DLD1 (cell line): ENCODE measurements around the gene RAB11FIP2.

Experiments used
- in situ Hi-C: cut with HindIII; loops from 2 replicates; pipeline ENCODE4 v1.10.0; 2017; ENCODE audit warnings: low sequenced_read_pairs

The RAB11FIP2 gene

DNA sequence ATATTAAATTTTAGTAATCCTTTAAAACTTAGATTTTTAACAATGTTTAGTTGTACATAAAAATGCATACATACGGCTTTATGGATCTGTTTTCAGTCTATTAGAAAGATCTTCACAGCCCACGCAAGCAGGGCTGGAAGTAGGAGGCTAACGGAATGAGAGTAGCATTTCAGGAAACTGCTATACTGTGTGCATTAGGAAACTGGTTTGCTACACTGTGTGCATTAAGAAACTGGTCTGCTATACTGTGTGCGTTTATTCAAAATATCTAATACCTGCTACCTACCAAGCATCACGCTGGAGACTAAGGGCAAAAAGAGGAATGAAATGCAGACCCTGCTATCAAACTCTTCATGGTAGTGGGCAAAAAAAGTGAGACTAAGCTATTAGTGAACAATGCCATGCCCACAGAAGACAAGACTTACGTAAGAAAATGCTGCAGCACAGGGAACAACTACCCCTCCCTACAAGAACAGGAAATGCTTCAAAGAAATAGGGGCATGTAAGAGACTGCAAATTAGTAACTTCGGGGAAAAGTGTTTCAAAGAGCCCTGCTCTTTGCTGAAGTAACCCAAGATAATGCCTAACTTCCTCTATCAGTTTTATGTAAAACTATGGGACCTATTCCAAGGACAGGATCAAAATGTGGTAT lies 11.3 kb downstream of the RAB11FIP2 start:
- in situ Hi-C loops, result loop anchor here (5.0 kb wide), 1 partner anchor 53 kb away; no protein-coding TSS in a partner anchor

DNA sequence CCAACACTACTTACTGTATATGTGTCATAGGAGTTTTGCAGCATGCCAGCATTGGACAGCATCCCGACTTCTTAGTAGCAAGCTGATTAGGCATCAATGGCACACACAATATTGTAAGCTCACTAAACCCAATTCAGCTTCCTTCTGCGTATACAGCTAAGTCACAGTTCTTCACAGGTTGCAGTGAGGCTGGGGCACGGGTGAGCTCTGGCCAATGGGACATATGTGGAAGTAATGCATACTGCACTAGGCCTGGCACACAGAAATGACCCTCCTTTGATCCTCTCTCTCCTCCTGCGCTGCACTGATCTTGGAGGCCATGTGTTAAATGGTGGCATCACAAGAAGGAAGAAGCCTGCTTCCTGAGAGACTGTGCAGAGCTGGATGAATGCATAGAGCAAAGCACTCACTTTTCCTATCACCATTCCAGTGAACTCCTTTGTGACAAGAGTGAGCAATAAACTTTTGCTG lies 11.9 kb downstream of the RAB11FIP2 start:
- in situ Hi-C loops, result loop anchor here (5.0 kb wide), 1 partner anchor 53 kb away; no protein-coding TSS in a partner anchor

DNA sequence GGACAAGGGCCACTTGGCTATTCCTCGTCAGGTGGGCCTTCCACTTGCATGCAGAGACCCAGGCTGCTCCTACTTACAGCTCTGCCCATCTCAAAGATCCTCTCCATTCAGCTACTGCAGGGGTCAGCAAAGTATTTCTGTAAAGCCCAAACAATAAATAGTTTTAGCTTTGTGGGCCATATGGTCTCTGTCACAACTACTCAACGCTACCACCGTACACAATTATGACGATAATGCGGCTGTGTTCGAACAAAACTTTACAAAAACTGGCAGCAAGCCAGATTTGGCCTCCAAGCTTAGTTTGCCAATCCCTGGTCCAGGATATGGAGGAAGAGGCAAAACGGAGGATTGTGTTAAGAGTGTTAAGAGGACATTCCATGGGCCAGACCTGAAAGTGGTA lies 12.8 kb downstream of the RAB11FIP2 start:
- in situ Hi-C loops, result no loop called here

DNA sequence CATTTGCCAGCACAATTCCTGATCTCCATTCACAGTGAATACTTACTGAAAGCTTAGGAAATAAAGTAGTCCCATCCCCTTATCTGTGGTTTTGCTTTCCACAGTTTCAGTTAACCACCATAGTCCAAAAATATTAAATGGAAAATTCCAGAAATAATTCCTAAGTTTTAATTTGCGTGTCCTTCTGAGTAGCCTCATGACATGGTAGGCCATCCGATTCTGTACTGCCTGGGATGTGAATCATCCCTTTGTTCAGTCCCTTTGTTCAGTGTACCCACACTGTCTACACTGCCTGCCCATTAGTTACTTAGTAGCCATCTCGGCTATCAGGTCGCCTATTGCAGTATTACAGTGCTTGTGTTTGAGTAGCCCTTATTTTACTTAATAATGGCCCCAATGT lies 14.2 kb downstream of the RAB11FIP2 start:
- in situ Hi-C loops, result no loop called here

DNA sequence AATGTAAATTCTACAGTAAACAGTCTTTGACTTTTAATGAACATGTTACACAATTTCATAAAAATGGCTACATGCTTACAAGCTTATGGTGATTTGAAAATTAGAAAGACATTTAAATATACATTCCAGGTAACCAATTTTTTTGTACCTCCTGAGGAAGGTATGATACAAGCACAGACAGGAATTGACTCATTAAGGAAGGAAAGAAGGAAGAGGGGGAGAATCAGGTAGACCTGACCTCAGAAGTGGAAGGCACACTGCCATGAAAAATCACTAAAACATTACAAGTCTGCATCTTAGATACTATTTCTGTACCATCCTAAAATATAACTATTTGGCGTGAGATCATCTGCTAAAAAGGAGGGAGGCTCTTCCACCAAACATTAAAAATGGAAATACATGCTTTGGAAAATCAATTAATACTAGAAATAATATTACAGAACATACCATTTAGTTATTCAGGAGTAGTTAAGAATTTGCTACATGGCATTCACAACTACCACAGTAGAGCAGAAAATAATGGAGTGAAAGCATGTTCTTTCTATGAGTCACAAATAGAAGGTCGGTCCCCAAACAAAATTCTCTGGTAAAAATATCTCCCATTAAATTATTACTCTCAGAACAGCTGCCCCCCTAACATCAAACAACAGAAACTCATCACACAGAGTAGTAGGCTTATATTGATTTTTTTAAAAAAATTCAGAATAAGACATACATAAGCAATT lies 15.2 kb downstream of the RAB11FIP2 start:
- in situ Hi-C loops, result no loop called here

DNA sequence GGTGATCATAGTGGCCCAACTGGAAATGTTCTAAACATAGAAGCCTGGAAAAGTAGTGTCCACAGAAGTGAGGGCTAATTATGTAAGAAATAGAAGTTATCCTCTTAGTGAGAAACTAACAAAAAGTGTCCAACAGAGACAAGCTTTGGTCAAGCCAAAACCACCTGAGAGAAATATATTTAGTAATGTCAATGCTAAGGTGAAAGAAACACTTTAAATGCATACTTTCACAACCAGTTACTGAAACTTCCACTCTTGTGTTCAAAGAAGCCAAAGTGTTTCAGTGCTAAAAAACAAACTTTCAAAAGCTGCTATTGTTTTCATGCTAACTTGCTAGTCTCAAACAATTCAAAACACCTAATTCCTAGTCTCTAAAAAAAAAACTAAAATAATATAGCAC lies 18.1 kb downstream of the RAB11FIP2 start:
- in situ Hi-C loops, result no loop called here

DNA sequence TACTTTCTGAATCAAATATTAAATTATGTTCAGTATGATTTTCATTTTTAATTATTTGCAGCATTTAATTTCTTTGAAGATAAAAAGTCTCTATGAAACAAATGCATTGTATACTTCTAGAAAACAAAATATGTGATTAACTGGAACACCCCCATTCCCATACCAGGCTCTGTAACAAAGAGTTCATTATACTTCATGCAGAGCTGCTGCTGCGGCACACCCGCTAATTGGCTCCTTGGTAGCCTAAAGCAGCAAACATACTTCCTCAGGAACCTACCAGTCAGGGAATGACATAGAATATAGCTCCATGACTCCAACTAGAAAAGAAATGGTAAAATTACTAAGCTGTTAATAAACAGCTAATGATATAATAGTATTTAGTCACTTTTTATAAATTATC lies 19.3 kb downstream of the RAB11FIP2 start:
- in situ Hi-C loops, result no loop called here

DNA sequence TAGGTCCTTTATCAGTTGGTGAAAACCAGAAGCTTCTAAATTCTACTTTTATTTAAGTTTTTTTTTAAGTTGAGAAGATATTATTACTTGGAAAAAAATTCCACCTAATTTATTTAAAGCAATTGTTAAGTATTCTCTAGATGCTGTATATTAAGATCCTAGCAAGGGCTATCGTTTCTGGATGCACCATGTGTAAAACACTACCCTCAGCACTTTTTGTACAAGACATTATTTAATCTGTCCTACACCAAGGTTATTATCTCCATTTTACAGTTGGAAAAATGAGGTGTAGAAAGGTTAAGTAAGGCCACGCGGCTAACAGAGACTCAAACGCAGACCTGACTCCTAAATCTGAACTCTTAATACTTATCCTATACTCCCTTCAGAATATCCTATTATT lies 19.8 kb downstream of the RAB11FIP2 start:
- in situ Hi-C loops, result no loop called here

DNA sequence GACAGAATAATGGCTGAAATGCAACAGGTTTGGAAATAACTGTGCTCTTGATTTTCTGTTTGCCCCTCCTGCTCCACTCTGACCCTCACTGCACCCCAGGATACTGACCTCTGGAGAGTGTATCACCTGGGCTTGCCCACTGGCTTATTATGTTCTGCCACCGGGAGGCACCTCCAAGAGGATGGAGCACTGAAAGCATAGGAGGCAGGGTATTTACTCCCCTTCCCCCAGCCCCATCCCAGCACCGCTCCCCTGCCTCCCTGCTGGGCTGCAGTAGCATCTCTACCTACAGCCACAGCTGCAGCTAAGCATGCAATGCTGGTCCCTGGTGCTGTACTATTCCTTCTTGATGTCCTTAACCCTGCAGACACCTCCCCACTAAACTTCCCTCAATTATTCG lies 26.4 kb downstream of the RAB11FIP2 start:
- in situ Hi-C loops, result no loop called here

DNA sequence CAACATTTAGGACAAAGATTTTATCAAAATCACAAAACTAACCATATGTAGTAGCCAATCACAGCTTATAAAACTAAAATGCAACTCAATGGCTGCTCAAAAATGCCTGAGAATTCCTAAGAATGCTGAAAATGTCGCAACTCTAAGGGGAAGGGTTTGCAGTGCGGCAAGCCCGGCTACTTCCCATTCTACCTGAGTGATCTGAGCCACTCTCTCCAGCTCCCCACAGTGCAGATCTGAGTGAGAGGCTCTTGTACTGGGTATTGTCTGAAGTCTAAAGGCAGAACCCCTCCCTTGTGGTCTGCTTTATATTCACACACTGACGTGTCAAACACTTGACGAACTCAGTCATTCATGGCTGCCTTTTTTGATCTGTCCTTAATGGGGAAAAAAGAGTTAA lies 28.9 kb downstream of the RAB11FIP2 start:
- in situ Hi-C loops, result no loop called here

DNA sequence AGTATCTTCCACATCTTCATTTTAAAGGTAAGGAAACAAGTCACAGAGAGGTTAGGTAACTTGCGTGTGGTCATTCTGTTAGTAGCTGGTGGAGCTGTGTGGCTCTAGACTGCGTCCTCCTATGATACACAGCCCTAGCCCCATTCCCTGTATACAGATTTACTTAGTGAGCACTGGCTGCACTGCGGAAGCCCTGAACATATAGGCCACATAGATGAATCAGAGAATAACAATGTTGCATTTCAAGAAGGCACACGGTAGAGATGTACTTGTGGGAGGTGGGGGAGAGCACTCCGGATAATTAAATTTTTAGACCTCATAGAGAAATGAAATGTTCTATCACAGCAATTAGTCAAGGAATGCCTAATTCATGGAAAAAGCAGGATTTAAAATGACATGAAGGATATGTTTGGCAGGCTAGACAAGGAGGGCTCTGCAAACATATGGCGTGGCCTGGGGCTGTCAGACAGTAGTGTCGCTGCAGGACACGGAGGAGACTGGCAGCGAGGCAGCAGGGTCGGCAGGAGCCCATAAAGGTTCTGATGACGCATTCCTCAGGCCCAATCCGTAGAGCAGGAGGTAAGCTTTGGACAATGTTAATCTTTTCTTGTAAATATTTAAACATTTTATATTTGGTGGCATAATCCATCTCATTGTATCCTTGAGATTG lies 29.5 kb downstream of the RAB11FIP2 start:
- in situ Hi-C loops, result no loop called here

DNA sequence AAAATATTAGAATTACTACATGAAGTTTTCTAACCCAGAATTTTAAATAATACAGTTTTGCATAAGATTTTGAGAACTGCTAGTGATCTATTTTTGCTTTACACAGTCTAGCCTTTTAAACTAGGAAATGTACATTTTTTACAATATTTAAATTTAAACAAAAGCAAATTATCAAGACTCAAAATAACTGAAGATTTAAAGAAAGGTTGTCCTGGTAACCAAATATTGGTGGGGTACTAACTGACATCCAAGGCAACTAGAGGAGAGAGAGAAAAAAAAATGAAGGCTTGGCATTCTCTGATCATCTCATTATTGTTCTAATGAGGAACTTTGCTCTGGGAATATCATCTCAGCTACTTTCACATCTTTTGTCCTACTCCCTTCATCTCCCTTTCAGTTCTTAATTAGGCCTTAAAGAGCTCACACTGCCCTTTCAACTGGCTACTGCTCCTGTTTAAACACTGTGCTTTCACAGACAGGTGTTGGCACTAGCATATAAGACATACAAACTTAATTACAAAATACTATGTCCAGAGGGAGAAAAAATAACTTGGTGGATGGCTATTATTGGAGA lies 33.7 kb downstream of the RAB11FIP2 start:
- in situ Hi-C loops, result no loop called here

DNA sequence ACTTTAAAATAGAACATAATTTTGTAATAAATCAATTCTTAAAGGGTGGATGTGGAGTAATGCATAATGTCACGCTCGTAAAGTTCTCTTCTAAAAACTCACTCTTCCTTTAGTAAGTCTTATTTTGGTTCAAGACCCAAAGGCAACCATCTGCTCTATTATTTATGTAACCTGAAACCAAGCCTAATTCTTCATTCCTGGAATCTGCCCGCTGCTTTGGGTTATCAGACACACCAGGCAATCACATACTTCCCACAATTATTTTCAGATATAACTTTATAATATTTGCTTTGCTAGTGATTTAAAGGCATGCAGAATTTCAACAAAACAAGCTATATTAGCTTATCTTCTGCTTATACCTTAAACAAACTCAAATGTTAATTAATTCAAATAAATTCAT lies 39.0 kb downstream of the RAB11FIP2 start:
- in situ Hi-C loops, result no loop called here

DNA sequence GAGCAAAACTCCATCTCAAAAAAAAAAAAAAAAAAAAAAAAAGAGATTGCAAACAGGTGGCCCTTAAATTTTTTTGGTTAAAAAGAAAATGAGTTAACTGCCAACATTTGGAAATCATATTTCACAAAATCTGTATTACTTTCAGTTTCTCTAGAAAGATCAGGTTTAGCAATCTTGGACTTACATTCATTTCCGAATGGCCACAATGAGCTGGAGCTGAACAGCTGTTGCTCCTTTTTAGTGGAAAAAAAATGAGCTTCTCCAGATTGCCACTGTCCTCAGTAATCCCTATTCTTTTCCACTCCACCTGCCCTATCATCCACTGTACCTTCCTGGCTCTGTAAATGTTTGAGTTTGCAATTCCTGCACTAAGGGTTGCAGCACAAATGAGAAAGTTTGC lies 43.6 kb downstream of the RAB11FIP2 start:
- in situ Hi-C loops, result no loop called here

DNA sequence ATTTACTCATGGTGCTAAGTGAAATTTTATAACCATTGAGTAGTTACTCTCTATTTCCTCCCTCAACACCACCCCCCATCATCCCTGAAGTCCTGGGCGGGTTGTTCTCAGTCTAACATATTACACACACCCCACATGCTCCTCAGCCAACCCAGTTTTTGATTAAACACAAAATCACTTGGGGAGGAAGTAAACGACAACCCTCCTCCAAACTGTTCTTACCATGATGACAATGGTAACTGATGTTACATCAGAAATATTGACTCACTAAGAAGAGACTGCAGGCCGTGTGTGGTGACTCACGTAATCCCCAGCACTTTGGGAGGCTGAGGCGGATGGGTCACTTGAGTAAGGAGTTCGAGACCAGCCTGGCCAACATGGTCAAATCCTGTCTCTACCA lies 44.2 kb downstream of the RAB11FIP2 start:
- in situ Hi-C loops, result no loop called here

DNA sequence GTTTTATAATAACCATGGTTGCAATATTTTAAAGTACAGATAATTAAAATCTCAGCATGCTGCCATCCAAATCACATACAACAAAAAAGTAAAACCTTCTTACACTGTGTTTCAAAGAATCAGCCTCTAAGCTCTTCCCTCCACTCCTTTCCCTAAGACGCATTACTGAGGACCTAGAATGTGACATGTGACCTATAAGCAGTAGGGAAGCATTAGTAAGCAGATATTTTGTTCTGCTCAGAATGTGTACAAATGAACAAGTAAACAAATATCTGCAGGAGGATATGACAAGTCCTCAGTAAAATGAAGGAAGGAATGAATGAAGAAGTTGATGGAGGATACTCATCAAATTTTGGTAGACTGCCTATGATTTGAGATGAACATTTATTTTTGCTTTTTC lies 49.1 kb downstream of the RAB11FIP2 start:
- in situ Hi-C loops, result no loop called here

DNA sequence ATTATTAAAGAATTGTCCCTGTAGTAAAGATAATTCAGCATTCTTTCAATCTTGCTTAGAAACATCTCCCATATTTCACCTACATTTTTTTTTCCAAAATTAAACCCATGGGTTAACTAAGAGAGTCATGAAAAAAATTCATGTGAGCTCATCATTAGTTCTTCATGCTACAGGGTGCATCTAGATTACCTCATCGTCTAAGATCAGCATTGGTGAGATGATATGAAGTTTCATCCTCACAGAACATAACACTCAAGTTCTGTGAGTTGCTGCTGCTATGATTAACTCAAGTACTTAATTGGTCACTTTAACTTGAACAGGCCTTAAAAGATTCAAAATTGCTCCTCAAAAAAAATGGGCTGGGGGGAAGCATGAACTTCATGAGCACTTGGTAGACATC lies 50.0 kb downstream of the RAB11FIP2 start:
- in situ Hi-C loops, result no loop called here

DNA sequence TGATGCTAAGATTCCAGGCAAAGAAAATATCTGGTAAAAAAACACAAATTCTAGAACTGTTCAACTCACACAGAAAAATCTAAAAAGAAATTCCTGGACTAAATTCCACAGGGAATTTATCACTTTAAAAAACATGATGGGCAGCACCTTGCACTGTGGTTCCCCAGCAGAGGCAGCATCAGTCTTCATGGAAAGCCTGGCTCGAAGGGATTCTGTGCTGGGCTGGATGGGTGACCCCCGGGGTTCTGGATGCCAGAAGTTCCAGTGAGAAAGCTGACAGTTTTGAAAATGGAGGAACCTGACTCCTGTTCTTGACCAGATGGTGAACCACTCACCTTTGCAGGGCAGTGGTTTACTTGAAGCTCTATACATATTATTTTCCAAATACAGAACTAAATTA lies 52.0 kb downstream of the RAB11FIP2 start:
- in situ Hi-C loops, result no loop called here

DNA sequence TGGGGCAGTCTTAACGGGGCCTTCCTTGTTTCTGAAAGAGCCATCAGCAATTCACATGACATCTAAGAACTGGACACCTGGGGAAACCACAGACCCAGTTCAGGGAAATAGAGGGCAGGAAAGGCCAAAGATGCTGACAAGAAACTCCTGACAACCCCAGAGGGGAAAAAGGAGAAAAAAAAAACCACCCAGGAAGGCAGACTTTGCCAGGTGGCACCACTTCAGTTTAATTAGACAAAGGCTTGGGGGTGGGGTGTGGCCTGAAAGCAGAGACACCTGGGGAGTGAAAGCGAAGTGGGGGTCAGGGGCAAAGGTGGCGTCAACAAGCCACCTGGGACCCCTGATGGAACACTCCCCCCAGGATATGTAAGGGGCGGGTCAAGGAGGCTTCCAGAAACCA lies 53.6 kb downstream of the RAB11FIP2 start:
- in situ Hi-C loops, result no loop called here

DNA sequence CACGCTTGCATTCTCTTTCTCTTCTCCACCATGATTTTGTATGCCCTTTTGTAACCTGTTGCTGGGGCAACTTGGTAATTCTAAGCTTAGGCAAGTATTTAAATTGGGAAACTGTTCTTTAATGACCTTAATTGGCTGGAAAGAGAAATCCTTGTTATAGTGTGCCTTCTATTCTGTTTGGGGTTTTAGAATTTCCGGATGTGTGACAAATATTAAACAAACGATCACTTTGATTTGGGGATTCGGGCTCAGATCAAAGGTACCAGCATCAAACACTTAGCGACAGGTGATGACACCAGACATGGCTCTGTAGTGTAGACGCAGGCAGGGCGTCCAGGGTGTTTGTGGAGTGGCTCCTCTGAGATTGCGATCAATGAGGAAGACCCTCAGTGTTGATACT lies 55.0 kb downstream of the RAB11FIP2 start:
- in situ Hi-C loops, result no loop called here

DNA sequence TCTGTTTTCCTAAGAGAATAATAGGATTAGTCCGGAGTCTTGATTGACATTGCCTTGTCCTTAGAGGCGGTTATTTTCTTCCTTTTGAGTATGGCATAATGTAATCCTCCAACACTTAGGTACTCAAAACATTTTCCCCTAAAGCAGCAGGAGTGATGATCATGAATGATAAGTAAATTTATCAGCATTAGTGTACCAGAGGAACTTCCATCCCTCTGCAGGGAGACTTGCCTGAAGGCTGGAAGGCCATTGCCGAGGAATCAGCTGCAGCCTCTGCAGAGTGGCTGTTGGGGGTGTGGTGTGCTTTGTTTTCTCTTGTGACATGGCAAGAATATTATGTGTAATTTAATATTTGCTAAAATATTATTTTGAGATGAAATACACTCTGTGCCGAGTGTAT lies 56.8 kb downstream of the RAB11FIP2 start:
- in situ Hi-C loops, result no loop called here

DNA sequence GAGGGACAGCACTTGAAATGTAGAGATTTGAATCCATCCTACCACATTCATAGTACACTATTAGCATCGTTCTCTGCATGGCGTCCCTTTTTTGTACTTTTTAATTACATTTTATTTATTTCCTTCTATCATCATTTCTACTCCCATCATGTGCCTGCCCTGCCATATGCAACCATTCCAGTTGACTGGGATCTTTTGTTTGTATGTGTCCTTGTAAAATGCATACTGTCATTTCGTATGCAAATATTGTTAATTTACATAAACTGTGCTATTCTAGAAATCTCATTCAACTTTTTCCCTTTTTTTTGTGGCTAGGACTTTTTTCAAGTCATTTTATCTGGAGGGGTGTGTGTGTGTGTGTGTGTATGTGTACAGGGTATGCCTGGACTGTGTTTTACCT lies 57.9 kb downstream of the RAB11FIP2 start:
- in situ Hi-C loops, result no loop called here
